ENCODE measurements around the gene DOK7.

Gene DOK7

DNA sequence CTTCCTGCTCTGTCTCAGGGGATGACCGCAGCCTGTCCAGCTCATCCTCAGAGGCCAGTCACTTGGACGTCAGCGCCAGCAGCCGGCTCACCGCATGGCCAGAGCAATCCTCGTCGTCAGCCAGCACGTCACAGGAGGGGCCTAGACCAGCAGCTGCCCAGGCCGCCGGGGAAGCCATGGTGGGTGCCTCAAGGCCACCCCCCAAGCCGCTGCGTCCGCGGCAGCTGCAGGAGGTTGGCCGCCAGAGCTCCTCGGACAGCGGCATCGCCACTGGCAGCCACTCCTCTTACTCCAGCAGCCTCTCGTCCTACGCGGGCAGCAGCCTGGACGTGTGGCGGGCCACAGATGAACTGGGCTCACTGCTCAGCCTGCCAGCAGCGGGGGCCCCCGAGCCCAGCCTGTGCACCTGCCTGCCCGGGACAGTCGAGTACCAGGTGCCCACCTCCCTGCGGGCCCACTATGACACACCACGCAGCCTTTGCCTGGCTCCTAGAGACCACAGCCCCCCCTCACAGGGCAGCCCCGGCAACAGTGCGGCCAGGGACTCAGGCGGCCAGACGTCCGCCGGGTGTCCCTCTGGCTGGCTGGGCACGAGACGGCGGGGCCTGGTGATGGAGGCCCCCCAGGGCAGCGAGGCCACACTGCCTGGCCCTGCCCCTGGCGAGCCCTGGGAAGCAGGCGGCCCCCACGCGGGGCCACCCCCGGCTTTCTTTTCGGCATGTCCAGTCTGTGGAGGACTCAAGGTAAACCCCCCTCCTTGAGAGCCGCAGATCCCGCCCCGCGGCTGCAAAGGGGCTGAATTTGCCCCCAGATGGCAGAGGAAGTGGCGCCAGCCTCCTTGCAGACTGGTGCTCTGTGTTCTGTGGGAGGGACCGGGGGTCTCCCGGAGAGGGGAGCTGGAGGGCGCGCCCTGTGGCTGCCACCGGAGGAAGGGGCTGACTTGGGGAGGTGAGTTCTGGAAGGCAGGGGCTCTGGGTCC lies 29.9 kb downstream of the DOK7 start:
- no peak for DNase-seq

DNA sequence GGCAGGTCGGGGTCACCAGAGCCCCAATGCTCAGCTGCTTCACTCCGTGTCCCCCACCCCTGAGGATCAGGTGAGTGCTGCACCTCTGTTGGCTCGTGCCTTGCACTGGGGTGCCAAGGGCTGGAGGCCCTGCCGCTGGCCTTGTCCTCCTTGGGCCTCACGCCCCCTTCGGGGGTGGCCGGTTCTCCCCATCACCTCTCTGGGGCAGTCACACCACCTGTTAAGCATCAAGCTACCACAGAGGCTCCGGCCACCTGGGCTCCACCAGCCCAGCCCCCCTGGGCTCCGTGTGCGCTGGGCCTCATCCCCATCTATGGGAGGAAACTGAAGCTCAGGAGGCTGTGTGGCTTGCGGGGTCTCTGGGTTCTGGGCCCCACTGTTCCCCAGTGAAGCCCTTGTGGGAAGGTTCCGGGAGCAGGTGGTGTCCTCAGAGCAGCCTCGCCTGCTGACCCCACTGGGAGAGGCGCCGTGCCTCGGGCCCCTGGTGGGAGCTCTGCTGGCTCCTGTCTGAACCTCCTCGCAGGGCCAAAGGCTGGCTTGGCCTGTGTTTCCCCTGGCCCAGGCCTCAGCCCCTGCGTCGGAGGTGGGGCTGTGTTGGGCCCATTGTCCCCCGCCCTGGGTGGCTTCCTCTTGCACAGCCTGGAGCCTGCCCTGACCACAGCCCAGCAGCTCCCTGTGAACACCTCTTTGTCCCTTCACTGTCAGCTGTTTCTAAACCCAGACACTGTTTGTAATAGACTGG lies 30.8 kb downstream of the DOK7 start:
- no peak for DNase-seq

DNA sequence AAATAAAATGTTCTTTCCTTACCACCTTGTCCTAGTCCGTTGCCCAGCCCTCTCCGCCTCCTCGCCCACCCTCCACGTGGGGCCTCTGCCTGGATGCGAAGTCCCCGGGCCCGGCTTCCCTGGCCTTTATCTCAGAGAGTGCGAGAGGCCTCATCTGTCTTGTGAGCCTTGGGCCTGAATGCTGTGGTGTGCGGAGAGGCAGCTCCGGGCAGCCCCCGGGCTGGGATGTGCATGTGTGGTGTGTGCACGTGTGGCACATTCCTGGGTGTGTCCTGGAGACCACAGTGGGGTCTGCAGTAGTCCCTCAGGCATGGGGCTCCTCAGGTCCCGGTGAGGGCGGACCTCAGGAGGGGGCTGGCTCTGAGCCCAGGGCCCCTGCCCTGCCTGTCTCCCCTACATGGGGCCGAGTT lies 31.4 kb downstream of the DOK7 start:
- DNase-seq, result no peak

DNA sequence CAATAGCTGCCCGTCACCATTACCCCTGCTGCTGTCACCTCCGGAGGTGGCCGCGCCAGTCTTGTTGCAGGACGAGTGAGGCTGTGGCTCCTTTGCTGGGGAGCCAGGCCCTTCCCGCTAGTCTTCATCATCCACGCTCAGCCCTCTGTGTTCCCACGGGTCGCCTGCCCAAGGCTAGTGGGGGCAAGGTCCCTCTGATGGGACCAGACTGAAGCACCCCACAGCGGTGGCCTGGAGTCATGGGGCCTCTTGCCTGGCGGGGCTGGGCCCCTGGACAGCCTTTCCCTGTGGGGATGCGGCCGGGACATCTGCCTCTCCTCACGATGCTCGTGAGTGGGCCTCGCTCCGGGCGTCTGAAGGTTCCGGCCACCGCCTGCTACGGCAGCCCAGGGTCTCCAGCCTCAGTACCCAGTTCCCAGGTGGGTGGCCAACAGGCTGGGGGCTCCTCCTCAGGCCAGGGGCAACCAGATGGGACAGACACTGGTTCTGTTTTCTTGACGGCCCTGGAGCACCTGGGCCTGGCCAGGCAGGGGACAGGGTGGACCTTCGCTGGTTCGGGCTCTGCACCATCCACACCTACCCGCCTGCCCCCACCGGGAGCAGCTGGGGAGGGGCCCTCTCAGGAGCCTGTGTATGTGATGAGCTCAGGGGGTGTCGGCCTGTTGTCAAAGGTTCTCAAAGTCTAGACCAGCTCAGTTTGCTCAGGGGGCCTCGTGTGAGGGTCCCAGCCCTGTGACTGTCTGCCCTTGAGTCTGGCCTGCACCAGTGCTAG lies 32.3 kb downstream of the DOK7 start:
- DNase-seq, result no peak

DNA sequence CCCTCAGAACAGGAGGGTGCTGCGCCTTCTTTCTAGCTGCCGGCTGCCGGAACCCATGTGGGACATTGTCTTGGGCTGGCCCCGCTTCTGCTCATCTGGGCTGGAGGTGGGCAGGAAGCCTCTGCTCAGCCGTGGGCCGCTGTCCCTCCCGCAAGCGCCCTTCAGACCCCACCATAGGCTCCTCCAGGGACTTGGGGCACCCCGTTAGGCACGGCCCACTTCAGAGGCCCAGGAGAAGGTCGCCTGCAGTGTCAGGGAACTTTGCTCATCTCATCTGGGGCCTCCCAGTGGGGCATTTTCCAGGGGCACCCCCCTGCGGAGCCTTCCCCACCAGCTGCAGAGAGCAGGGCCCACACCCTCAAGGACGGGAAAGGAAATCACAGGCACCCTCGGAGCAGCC lies 32.9 kb downstream of the DOK7 start:
- DNase-seq, result no peak

DNA sequence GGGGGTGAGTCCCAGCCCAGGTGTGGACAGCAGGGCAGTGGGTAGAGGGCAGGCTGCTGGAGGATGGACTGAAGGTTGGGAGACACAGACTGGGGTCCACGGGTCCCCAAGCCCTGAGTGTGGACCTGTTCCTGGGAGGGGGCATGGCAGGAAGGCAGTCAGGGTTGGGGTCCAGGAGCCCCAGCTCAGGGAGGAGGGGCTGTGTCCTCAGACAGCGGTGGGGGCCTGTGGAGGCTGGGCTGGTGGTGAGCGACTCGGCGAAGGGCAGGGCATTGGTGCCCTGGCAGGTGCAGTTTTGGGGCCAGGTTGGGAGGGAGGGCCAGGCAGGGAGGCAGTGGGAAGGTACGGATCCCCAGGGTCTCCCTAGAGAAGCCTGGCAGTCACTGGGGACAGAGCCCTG lies 34.0 kb downstream of the DOK7 start:
- DNase-seq, result no peak

DNA sequence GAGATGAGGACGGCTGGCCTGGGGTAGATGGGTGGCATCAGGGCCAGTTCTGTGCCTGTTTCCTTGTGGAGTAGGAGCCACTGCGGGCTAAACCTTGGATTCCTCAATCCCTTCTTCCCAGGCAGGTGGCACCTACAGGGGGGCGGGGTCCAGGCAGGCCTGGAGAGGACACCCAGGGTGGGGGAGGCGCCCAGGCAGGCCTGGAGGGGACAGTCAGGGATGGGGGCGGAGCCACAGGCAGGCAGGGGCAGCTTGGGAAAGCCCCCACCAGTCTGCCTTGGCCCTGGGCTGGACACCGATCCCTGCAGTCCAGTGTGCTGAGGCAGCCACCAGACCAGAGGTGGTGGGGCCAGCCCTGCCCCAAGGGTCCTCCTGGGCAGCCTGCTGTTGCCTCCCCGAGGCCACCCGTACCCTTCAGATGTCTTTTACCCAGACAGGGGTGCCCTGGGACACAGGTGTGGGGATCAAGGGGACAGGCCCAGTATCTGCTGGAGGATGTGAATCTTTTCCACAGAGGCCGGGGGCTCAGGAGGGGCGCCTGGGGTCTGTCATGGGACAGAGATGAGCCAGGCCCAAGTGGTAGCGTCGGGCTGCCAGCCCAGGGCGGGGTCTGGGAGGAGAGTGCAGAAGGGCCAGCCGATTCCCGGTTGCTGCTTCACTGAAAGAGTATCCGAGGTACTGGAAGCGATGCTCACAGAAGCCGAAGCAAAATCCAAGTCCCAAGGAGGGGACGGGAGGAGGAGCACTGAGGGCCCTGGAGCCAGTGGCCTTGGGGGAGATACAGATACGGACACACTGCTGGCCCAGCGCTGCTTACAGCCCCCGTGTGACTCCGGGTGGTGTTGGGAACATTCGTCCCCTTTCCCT lies 34.6 kb downstream of the DOK7 start:
- DNase-seq, result no peak

DNA sequence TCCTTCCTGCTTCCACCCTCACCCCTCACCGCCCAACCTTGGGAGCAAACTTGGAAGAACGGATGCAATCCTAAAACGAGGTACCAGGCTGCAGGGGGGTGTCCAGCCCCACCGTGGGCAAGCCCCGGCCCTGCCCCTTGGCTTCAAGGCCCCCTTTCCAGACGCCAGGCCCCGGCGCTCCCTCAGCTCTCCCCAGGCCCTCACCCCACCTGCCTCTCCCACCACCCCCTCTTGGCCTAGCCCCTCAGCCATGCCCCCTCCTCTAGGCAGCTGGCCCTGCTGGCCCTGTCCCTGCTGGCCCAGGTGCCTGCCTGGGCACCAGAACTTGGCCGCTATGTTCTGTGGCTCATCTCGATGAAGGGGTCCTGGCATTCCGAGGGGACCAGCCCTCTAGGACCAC lies 35.3 kb downstream of the DOK7 start:
- no peak for DNase-seq

DNA sequence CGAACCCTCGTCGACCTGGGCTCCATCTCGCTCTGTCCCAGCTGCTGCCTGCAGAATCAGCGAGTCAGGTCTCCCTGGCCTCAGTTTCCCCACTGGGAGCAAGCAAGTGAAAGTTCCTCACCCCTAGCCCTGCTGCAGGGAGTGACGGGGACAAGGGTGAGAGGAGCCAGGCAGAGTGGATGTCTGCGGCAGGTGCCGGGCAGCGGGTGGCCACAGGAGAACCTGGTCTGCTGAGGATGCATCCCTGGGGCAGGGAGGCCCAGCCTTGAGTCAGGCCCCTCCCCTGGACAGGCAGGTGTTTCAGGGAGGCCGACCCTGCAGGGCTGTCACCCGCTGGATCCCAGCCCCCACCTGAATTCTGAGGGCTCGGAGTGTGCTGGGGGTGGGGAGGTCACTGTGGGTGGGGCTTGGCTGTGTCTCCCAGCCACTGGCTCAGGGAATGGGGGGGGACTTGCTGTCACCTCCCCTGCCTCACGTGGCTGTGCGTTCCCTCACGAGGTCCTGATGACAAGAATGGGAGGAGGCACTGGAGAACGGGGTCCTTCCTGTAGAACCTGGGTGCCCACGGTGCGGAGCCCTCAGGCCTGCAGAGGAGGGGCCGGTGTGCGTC lies 35.9 kb downstream of the DOK7 start:
- DNase-seq, result no peak

DNA sequence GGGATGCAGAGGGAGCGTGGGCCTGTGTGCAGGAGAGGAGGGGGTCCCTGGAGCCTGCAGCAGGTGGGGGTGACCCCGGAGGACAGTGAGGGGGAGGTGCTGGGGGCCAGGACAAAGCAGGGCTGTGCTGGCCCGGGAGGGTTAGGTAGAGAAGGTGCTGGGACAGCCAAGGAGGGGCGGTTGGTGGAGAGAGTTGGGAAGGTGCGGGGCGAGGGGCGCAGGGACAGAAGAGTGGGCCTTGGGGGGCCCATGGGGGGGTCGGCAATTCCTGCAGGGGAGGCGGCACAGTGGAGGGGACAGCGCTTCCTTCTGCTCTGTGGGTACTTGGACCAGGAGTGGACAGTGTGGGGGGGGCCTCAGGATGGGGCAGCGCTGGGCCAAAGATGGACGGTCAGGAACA lies 36.6 kb downstream of the DOK7 start:
- DNase-seq, result no peak

DNA sequence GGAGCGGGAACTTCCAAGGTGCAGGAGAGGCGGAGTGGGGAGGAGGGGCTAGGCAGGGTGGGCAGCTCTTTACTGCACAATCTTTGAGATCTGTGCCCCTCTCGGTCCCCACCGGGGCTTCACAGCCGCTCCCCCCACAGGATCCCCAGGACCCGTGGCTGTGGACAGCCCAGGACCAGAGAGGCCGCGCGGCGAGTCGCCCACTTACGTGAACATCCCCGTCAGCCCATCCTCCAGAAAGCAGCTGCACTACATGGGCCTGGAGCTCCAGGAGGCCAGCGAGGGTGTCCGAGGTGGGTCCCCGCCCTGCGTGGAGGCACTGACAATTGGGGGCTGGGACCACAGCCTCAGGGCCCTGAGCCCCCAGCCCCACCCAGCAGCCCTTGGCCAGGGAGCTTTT lies 37.0 kb downstream of the DOK7 start:
- DNase-seq, result no peak

DNA sequence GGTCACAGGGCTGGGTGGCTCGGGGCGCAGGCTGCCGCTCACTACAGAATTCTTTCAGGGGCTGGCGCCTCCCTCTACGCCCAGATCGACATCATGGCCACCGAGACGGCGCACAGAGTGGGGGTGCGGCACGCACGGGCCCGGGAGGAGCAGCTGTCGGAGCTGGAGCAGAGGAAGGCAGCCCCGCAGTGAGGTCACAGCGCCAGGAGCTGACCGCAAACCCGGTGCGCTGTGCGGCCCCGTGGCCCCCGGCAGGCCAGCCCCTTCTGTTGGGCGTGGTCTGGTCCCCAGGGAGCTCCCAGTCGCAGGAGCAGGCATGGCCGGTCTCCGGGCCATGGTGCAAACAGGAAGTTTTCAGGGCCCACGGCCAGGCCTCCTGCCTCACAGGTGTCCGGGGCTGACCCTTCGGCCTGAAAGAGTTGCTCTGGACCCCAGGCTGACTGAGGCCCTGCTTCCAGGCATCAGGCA lies 37.6 kb downstream of the DOK7 start:
- no peak for DNase-seq

DNA sequence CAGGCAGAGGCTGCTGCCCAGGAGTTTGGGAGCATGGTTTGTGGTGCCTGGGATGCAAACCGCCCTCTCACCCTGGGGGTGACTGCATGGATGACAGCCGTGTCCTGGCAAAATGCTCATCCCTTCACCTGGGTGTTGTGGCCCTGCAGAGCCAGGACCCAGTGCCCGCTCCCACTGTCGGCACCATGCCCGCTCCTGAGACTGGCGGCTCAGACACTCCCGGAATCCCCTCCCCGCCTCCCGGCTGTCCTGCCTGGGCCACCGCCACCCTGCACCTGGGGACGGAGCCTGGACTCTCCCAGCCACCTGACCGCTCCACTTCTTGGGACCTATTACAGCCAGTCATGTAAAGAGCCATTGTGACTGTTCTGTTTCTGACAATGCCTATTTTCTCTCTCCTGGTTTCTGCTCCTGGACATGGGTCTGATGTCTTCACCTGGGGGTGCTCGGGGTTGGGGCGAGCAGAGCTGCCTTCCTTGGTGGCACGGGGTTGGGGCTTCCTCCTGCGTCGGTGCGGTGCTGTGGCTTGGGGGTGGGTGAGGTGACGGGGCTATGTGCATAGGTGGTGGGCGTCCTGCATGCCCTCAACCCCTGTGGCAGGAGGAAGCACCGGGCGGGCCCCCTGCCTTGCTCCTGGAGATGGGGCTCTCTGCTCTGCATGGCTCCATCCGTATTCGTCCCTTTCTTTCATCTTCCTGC lies 38.2 kb downstream of the DOK7 start:
- DNase-seq, result no peak

DNA sequence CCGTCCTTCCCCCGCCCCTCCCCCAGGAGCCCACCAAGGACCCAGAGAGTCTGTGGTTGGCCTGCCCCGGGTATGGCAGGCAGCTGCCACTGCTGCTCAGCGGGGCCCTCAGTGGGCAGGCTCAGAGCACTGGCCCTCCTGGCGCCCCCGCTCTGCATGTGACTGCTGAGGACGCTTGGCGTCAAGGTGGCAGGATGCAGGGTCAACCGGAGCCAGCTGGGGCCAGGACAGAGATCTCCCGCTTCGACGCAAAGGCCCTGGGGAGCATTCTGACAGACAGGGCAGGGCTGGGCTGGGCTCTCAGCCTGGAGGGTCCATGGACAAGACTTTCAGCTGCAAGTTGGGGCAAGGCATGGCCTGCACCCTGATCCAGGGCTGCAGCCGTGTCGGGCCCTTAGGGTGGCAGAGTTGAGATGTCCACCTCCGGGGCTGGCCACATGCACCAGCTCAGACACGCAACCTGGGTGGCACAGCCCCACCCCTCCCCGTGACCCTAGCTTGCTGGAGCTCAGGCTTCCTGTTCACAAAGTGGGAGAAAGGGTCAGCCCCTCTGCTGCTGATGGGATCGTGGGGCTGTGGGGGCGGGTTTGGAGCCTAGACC lies 38.8 kb downstream of the DOK7 start:
- no peak for DNase-seq

DNA sequence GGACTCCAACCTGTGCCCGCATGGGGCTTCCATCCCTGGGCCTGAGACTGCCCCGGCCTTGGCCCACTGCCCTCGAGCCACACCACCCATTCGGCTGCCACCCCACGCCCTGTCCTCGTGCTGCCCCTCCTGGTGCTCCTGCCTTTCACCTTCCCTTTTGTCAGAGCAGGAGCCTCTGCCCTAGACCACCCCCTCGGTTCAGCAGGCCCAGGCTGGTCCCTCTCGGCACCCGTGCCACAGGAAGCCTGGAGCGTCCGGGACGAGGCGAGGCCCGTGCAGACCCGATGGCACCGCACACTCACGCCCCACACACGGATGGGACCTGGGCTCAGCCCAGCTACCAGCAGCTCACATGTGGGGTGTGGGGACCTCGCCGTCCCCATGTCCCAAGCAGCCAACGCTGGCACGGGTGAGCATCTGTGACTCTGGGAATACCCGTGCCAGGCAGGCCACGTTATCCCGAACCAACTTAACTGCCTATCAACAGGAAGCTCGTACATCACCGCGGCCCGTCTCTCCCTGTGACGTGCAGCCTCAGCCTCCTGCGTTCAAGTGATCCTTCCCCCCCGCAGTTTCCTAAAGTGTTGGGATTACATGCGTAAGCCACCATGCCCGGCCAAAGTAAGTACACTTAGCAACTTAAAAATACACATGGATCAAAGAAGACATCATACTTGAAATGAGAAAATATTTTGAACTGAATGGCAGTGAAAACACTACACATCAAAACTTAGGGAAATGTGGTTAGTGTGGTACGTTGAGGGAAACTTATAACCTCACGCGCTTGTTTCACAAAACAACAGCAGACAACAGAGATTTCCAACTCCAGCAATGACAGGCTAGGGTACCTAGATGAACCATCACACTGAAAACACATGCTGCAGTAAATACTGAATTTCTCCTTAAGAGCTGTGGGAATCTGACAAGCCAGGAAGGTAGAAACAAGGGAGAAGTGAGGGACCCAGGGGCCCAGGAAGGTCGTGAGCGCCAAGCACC lies 40.1 kb downstream of the DOK7 start:
- no peak for DNase-seq

DNA sequence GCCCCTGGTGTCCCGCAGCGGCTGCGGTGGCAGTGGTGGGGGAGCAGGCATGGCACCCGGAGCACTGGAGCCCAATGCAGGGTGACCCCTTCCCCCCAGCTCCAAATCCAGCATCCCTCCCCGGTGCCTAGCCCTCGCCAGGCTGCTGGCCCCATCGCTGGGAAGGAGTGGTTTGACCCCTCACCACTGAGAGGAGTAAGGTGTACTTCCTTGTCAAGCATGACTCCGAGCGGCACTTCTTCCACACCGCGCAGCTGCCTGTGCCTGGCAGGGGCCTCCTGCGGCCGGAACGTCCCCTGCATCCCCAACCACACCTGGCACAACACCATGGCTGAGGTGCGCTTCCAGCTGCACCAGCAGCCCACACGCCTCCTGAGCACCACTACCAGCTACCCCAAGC lies 42.1 kb downstream of the DOK7 start:
- DNase-seq, result no peak

DNA sequence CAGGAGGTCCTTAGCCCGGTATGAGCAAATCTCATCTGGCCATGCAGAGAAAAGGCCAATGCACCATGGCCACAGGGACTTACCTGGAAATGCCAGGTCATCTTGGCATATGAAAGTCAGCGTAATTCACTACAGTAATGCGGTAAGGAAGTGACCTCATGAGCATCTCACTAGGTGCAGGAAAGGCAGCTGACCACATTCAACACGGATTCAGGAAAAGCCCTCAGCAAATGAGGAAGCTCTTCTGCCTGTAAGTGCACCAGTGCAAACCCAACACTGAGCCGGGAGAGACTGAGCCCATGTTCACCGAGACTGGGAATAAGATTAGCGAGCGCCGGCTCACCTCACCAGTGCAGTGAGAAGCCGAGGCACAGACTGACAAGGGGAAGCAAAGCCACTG lies 45.4 kb downstream of the DOK7 start:
- no peak for DNase-seq

DNA sequence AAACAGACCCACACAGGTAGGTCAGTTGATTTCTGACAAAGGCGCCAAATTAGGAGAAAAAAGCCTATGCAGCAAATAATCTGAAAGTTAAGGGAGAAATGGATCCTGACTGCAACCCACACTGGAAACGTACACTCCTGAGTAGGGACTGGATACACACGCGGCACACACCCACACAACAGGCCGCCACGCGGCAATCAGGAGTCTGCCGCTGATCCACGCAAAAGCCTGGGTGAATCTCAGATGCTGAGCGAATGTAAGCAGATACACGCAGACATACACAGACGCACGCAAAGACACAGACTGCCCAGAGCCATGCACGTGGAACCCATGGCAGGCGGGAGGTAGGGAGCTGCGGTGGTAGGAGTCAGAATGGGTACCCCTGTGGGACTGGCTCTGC lies 47.4 kb downstream of the DOK7 start:
- DNase-seq, result no peak

DNA sequence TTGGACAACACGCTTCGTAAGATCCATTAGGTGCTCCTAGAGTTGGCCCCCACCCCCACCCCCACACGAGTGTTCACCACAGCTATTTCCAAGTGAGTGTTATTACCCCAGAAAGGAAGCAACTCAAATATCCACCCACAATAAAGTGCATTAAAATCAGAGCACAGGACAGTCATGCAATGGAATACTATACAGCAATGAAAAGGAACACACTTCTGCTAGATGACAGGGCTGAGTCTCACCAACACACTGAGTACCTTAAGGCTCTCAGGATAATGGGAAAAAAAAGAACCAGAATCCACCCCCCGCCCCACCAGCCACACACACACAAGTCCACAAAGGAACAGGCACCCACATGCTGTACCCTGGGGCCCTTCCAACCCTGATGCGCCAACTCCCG lies 48.1 kb downstream of the DOK7 start:
- DNase-seq, result no peak
